Measurements from ENCODE around the gene TMX2.

DNA sequence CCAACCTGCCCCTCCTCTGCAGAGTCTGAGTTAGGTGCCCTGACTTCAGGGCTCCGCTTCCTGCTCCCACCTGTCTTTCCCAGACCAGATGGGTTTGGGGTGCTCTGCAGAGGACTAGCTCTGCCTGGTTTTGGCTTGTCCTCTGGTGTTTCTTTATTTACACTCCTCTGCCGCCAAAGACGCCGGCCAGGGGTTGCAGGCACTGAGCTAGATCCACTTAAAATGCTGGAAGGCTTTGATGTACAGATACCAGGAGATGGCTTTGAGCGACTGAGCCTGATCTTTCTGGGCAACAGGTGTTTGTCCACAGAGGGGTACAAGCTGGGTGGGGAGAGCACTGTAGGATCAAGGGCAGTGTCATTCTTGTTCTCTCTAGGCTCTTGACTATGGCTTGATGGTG lies 32.8 kb downstream of the TMX2 start:
- TF ChIP-seq EZH2 (IDR thresholded peaks at IDR 0.05) (no peak), POLR2AphosphoS5 (IDR thresholded peaks at IDR 0.05; ENCODE audit: borderline replicate concordance, low read depth, low read length) (no peak)
